SK-N-MC (cell line): Measurements from ENCODE around the gene BLOC1S5.

ENCODE experiments used
- FOXP2 ChIP-seq: optimal IDR thresholded peaks from 2 replicates; pipeline ENCODE3; 2011; ENCODE audit warnings: mild to moderate bottlenecking, moderate library complexity; ENCODE audit not compliant: insufficient read depth; ENCODE audit errors: extremely low read length, control extremely low read depth
- POLR2AphosphoS5 ChIP-seq: IDR thresholded peaks from 2 replicates; pipeline ENCODE4 v1.6.1; 2012; ENCODE audit warnings: mild to moderate bottlenecking, low read depth, low read length, borderline replicate concordance

DNA sequence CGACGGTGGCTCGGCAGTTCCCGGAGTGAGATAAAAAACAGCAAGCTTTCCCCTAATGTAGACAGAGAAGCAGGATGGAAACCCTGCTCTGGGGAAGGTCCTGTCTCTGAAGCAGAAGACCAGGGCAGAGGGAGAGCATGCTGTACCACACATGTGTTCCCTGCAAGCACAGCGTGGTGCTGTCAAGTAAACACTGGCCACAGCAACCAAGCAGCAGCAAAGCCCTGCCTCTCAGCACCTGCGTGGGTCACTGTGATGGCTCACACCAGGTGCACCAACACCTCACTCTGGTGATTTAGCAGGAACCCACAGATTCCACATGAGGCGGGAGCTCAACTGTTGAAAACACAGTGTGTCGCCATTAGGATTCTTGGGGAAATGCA, 88.4 kb downstream of the BLOC1S5 start:
- TF ChIP-seq POLR2AphosphoS5 (no peak), FOXP2 (no peak)
